A549 (cell line): ENCODE results near the gene SEMA3A. TPM values are rescaled to one million over a fixed set of nuclear protein-coding genes. Genes with fewer than 3 reads are reported as not detected.

Source experiments
- ATAC-seq, 2 experiments: fragments of 200-7000 bp in 1 of 2; fragments of >200 bp in 1 of 2; cut with Nextera tagmentation in 1 of 2; cut with Tn5 transposase in 1 of 2; 3 replicates each; pipeline versions ENCODE4 v1.8.0 to v1.9.1; 2018 to 2020; ENCODE audit warnings: mild to moderate bottlenecking in 1 of 2, moderate library complexity in 1 of 2
- CTCF ChIA-PET: fragments of 300-600 bp; sonication (Branson Sonifier 250); formaldehyde crosslinking; extraction: SDS; loops from one replicate; lab custom pipeline; 2021; ENCODE audit warnings: antibody characterized with exemption, inconsistent platforms; lab: Yijun Ruan, JAX
- POLR2A ChIA-PET: fragments of 350-600 bp; formaldehyde crosslinking; extraction: SDS; loops from one replicate; lab custom pipeline; 2021; ENCODE audit warnings: antibody characterized with exemption, inconsistent platforms; lab: Yijun Ruan, JAX
- DNase-seq, 2 experiments: peaks; one replicate each; pipeline versions ENCODE4 v3.0.0 to v3.0.0-alpha.2; 2011 to 2016; ENCODE audit warnings: low read depth in 1 of 2, low spot score in 1 of 2
- FAIRE-seq: peaks from 2 replicates; lab custom pipeline; 2011; peaks lifted over from hg19 to GRCh38; lab: Jason Lieb, UNC
- H3K27ac ChIP-seq, 2 experiments: fragments of >200 bp; sonication (Bioruptor Twin); formaldehyde crosslinking; 3 replicates each; pipeline ENCODE4 v1.5.1; 2016 to 2017
- H3K4me1 ChIP-seq: fragments of >200 bp; sonication (Bioruptor Twin); formaldehyde crosslinking; 3 replicates; pipeline ENCODE4 v1.6.1; 2016
- H3K4me2 ChIP-seq: fragments of >200 bp; sonication (Bioruptor Twin); formaldehyde crosslinking; 3 replicates; pipeline ENCODE4 v1.6.1; 2016
- H3K4me3 ChIP-seq: fragments of >200 bp; sonication (Bioruptor Twin); formaldehyde crosslinking; 3 replicates; pipeline ENCODE4 v1.5.1; 2016
- H3K9me3 ChIP-seq: fragments of >200 bp; sonication (Bioruptor Twin); formaldehyde crosslinking; 3 replicates; pipeline ENCODE4 v1.6.1; 2016
- CBX2 ChIP-seq: fragments of 200-600 bp; sonication (generic); IDR thresholded peaks from 2 replicates; pipeline ENCODE4 v1.6.1; 2016; ENCODE audit warnings: low read depth, mild to moderate bottlenecking, borderline replicate concordance
- CEBPB ChIP-seq, 2 experiments: fragments of >200 bp in 1 of 2; sonication (Bioruptor Twin) in 1 of 2; formaldehyde crosslinking in 1 of 2; IDR thresholded peaks; 2 replicates each; pipeline ENCODE4 v1.6.1; 2012 to 2016
- CHD2 ChIP-seq: fragments of 150-350 bp; IDR thresholded peaks from 2 replicates; pipeline ENCODE4 v1.6.1; 2014; ENCODE audit warnings: low read length; ENCODE audit not compliant: partially characterized antibody
- FOSB ChIP-seq: fragments of 250-450 bp; sonication (Bioruptor Pico); IDR thresholded peaks from 2 replicates; pipeline ENCODE4 v1.5.0; 2020; ENCODE audit warnings: mild to moderate bottlenecking, moderate library complexity
- FOXS1 ChIP-seq: fragments of 250-450 bp; sonication (Bioruptor Pico); IDR thresholded peaks from 2 replicates; pipeline ENCODE4 v1.5.0; 2020; ENCODE audit warnings: mild to moderate bottlenecking, moderate library complexity
- GATA3 ChIP-seq: IDR thresholded peaks from 2 replicates; pipeline ENCODE4 v1.6.1; 2012; ENCODE audit warnings: borderline replicate concordance
- HDAC2 ChIP-seq: fragments of 200-600 bp; sonication (generic); IDR thresholded peaks from 2 replicates; pipeline ENCODE4 v1.6.1; 2016
- HEYL ChIP-seq: fragments of 250-450 bp; sonication (Bioruptor Pico); IDR thresholded peaks from 2 replicates; pipeline ENCODE4 v1.8.0; 2021; ENCODE audit warnings: mild to moderate bottlenecking, moderate library complexity
- MAFK ChIP-seq: fragments of 450-650 bp; IDR thresholded peaks from 2 replicates; pipeline ENCODE4 v1.6.1; 2014; ENCODE audit not compliant: partially characterized antibody
- MAZ ChIP-seq: fragments of 150-350 bp; IDR thresholded peaks from 2 replicates; pipeline ENCODE4 v1.6.1; 2014; ENCODE audit warnings: antibody characterized with exemption, low read depth, low read length, borderline replicate concordance
- MYC ChIP-seq: IDR thresholded peaks from 2 replicates; pipeline ENCODE4 v1.6.1; 2012; ENCODE audit warnings: mild to moderate bottlenecking, inconsistent platforms, low read length, improper control_type of control experiment, borderline replicate concordance
- NR3C1 ChIP-seq: fragments of >200 bp; sonication (Bioruptor Twin); formaldehyde crosslinking; IDR thresholded peaks from 3 replicates; pipeline ENCODE4 v1.6.1; 2017
- RFX5 ChIP-seq: fragments of 450-650 bp; IDR thresholded peaks from 2 replicates; pipeline ENCODE4 v1.7.1; 2014; ENCODE audit warnings: antibody characterized with exemption, mild to moderate bottlenecking, moderate library complexity
- ZNF302 ChIP-seq: fragments of 250-450 bp; sonication (Bioruptor Pico); IDR thresholded peaks from 2 replicates; pipeline ENCODE4 v1.9.0; 2021; ENCODE audit warnings: inconsistent platforms, mild to moderate bottlenecking, moderate library complexity
- WGBS: methylation state at CpG from one replicate; pipeline ENCODE4 v1.1.6; 2017; ENCODE audit errors: missing lambda C conversion rate; 5-methylcytosine and 5-hydroxymethylcytosine counted together
- polyA plus RNA-seq, 4 experiments: library from polyadenylated mRNA; depleted of rRNA in 3 of 4; stranded (reverse); fragments of >200 nt; fragmentation: RNase III in 1 of 4; extraction: RNeasy Plus Mini Kit Qiagen cat#74134 plus additional on column Dnase treatment in 1 of 4; gene quantifications; 2 replicates in 3 of 4; 3 replicates in 1 of 4; pipeline ENCODE4 v1.2.3, GENCODE V29; 2011 to 2017
- TF ChIP-seq, protein P1 (sequence below): fragments of 450-650 bp; IDR thresholded peaks from 2 replicates; pipeline ENCODE4 v1.6.1; 2014; ENCODE audit warnings: antibody characterized with exemption
- TF ChIP-seq, protein P2 (sequence below): fragments of >200 bp; sonication (Bioruptor Twin); formaldehyde crosslinking; IDR thresholded peaks from 3 replicates; pipeline ENCODE4 v1.6.1; 2016
- TF ChIP-seq, protein P3 (sequence below): IDR thresholded peaks from 2 replicates; pipeline ENCODE4 v1.6.1; 2012
- TF ChIP-seq, protein P4 (sequence below): fragments of 150-350 bp; IDR thresholded peaks from 2 replicates; pipeline ENCODE4 v1.6.1; 2014; ENCODE audit warnings: low read depth, mild to moderate bottlenecking, low read length

Gene SEMA3A
- polyA plus RNA-seq, 2 of the 4 experiments (the other 2 are of a cell fraction) = 3.6 to 19.1 TPM

DNA sequence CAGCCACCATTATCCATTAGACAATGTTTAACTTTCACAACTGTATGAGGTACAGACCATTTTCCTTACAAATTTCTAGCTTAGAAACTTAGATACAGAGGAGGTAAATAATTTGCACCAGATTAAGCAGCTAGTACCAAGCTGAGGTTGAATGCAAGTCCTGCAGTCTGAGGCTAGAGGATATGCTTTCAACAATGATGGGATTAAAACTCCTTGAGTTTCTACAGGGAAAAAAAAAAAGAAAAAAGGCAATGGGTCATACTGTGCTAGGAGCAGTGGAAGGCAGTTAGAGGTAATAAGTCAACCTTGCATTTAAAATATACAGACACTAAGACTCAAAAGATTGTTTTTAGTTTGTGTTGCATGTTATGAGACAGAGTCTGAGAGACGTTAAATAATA lies 86.5 kb downstream of the SEMA3A start:
- Histone ChIP-seq H3K4me3 (no peak overlapping the region), H3K9me3 (no peaks in the 10 kb centered on the region), H3K27ac (no peak overlapping the region), H3K4me2 (no peak overlapping the region), H3K4me1 (no peaks in the 10 kb centered on the region)
- POLR2A ChIA-PET = no interaction called here
- no peak for TF ChIP-seq HDAC2
- no peak for TF ChIP-seq CBX2
- CTCF ChIA-PET = no interaction called here
- no peak for DNase-seq
- FAIRE-seq = no peak
- WGBS = 83% methylated on average over 1 of the region's 1 CpG
- no peak for ATAC-seq

DNA sequence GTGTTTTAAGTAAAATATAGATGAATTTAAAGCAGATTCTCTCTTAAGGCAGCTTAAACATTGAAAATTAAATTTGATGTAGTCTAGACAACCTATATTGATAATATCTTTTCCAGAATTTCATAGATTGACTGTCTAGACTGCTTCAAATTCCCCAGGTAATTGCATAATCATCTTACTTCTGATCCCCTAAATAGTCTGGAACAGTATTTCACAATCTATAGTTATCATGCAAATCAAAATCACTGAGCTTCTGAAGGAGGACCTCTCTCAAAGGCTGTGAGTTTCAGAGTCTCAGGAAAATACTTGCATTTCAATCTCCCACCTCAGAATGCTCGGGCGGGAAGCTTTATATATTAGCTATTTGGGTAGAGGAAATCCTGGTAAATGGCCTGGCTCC lies 87.3 kb downstream of the SEMA3A start:
- WGBS = 93% methylated on average over 2 of the region's 2 CpGs
- no peak for DNase-seq
- Histone ChIP-seq H3K4me1 (no peaks in the 10 kb centered on the region), H3K4me3 (no peak overlapping the region), H3K4me2 (no peak overlapping the region), H3K9me3 (no peaks in the 10 kb centered on the region), H3K27ac (no peak overlapping the region)
- POLR2A ChIA-PET = no interaction called here
- FAIRE-seq = no peak
- CTCF ChIA-PET = no interaction called here
- no peak for ATAC-seq
- TF ChIP-seq, protein P1, sequence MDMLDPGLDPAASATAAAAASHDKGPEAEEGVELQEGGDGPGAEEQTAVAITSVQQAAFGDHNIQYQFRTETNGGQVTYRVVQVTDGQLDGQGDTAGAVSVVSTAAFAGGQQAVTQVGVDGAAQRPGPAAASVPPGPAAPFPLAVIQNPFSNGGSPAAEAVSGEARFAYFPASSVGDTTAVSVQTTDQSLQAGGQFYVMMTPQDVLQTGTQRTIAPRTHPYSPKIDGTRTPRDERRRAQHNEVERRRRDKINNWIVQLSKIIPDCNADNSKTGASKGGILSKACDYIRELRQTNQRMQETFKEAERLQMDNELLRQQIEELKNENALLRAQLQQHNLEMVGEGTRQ = no peak
- TF ChIP-seq GATA3 = no peak
- 0 out of 4 replicates have a peak, but pooled peaks of 1 of the 2 experiments have one; percentile 10 for TF ChIP-seq CEBPB (IDR thresholded peaks at IDR 0.05)
- no peak for TF ChIP-seq CHD2
- no peak for TF ChIP-seq FOXS1

DNA sequence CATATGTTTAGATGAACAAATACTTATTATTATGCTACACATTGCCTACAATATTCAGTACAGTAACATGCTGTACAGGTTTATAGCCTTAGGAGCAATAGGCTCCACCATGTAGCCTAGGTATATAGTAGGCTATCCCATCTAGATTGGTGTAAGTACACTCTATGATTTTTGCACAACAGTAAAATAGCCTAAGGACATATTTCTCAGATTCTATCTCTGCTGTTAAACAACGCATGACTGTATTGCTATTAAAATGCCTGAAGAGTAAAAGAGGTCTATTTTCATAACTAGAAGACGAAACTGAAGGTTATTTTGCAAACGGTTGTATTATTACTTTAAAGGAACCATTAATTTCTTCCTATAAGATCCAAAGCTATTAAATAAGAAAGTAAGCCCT lies 88.3 kb downstream of the SEMA3A start:
- ATAC-seq = no peak
- TF ChIP-seq, protein P2, sequence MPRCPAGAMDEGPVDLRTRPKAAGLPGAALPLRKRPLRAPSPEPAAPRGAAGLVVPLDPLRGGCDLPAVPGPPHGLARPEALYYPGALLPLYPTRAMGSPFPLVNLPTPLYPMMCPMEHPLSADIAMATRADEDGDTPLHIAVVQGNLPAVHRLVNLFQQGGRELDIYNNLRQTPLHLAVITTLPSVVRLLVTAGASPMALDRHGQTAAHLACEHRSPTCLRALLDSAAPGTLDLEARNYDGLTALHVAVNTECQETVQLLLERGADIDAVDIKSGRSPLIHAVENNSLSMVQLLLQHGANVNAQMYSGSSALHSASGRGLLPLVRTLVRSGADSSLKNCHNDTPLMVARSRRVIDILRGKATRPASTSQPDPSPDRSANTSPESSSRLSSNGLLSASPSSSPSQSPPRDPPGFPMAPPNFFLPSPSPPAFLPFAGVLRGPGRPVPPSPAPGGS = no peak
- no peak for TF ChIP-seq RFX5
- TF ChIP-seq, all 56 proteins: peak for 0
- DNase-seq (no peak), FAIRE-seq (no peak)
- Histone ChIP-seq H3K4me3 (no peak overlapping the region), H3K4me2 (no peak overlapping the region), H3K4me1 (no peaks in the 10 kb centered on the region), H3K9me3 (no peaks in the 10 kb centered on the region), H3K27ac (no peak overlapping the region)
- ChIA-PET POLR2A (no interaction called here), CTCF (no interaction called here)
- 82% methylated on average over 3 of the region's 3 CpGs for WGBS

DNA sequence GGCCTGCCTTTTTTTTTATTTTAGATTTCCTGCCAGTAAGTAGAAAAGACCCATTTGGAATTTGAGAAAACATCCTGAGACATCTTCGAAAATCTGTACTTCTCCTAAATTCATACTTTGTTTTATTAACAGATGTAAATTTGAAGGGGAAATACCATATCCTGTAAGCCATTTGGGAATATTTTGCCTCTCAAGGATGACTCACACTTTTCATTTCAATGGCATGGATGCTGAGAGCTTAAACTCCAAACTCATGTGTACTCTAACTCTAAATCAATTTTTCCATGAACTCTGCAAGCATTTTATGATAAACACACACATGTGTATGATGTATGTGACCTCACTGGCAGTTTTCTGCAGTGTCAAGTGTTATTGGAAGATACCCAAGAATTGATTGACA lies 89.0 kb downstream of the SEMA3A start:
- H3K27ac ChIP-seq = no peak overlapping the region
- TF ChIP-seq GATA3 (no peak), MYC (no peak), NR3C1 (no peak), FOSB (no peak), MAFK (no peak), ZNF302 (CRISPR knock-in tag) (no peak), RFX5 (no peak), MAZ (no peak), HEYL (CRISPR knock-in tag) (no peak)
- TF ChIP-seq, protein P3, sequence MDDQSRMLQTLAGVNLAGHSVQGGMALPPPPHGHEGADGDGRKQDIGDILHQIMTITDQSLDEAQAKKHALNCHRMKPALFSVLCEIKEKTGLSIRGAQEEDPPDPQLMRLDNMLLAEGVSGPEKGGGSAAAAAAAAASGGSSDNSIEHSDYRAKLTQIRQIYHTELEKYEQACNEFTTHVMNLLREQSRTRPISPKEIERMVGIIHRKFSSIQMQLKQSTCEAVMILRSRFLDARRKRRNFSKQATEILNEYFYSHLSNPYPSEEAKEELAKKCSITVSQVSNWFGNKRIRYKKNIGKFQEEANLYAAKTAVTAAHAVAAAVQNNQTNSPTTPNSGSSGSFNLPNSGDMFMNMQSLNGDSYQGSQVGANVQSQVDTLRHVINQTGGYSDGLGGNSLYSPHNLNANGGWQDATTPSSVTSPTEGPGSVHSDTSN = no peak
- TF ChIP-seq, protein P4, sequence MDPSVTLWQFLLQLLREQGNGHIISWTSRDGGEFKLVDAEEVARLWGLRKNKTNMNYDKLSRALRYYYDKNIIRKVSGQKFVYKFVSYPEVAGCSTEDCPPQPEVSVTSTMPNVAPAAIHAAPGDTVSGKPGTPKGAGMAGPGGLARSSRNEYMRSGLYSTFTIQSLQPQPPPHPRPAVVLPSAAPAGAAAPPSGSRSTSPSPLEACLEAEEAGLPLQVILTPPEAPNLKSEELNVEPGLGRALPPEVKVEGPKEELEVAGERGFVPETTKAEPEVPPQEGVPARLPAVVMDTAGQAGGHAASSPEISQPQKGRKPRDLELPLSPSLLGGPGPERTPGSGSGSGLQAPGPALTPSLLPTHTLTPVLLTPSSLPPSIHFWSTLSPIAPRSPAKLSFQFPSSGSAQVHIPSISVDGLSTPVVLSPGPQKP = no peak
- TF ChIP-seq, all 56 proteins: peak for 0
- DNase-seq = no peak
- no peak for FAIRE-seq
- no peaks in the 10 kb centered on the region for H3K4me1 ChIP-seq
- ATAC-seq = no peak
- H3K4me3 ChIP-seq = no peak overlapping the region
- H3K9me3 ChIP-seq = no peaks in the 10 kb centered on the region
- WGBS = 64% methylated on average over 1 of the region's 1 CpG
- POLR2A ChIA-PET = no interaction called here
- CTCF ChIA-PET = no interaction called here
- no peak overlapping the region for H3K4me2 ChIP-seq
